ENCODE measurements around the gene THSD7B.
"Not testable (repeated sequence)": the region's sequence is repeated elsewhere in the genome, so short reads cannot be mapped to it uniquely, and the experiment has no call there.

THSD7B gene

GRCh38 chr2:137607722-137608318, 842.5 kb downstream of the THSD7B start:
- no peak for DNase-seq

- DNase-seq: no peak
Observed at GRCh38 chr2:137638932-137639331, 873.6 kb downstream of the THSD7B start.

- DNase-seq: no peak
Observed at GRCh38 chr2:137644731-137645130, 879.4 kb downstream of the THSD7B start.

GRCh38 chr2:137654046-137654445, 888.7 kb downstream of the THSD7B start:
- DNase-seq: no peak

GRCh38 chr2:137655814-137656213, 890.5 kb downstream of the THSD7B start:
- DNase-seq: no peak

GRCh38 chr2:137658433-137658832, 893.1 kb downstream of the THSD7B start:
- DNase-seq: no peak

- no peak for DNase-seq
Observed at GRCh38 chr2:137659616-137660015, 894.3 kb downstream of the THSD7B start.

GRCh38 chr2:137670111-137670510, 904.8 kb downstream of the THSD7B start:
- DNase-seq: no peak

- no peak for DNase-seq
Observed at GRCh38 chr2:137672989-137673552, 907.7 kb downstream of the THSD7B start.

- no peak for DNase-seq
Observed at GRCh38 chr2:137674991-137675390, 909.6 kb downstream of the THSD7B start.

GRCh38 chr2:137675584-137676327, 910.4 kb downstream of the THSD7B start:
- no peak for DNase-seq

GRCh38 chr2:137676346-137676745, 911.0 kb downstream of the THSD7B start:
- DNase-seq: no peak

- no peak for DNase-seq
Observed at GRCh38 chr2:137677466-137677865, 912.1 kb downstream of the THSD7B start.

GRCh38 chr2:137689549-137689948, 924.2 kb downstream of the THSD7B start:
- no peak for DNase-seq

- DNase-seq: no peak
Observed at GRCh38 chr2:137693534-137693933, 928.2 kb downstream of the THSD7B start.

- no peak for DNase-seq
Observed at GRCh38 chr2:137696916-137697315, 931.6 kb downstream of the THSD7B start.

- not testable (repeated sequence) for DNase-seq
Observed at GRCh38 chr2:137700250-137700649, 934.9 kb downstream of the THSD7B start.

- DNase-seq: no peak
Observed at GRCh38 chr2:137700681-137701080, 935.3 kb downstream of the THSD7B start.

GRCh38 chr2:137705296-137705695, 940.0 kb downstream of the THSD7B start:
- DNase-seq: no peak

- no peak for DNase-seq
Observed at GRCh38 chr2:137706786-137707613, 941.7 kb downstream of the THSD7B start.

- DNase-seq: no peak
Observed at GRCh38 chr2:137708311-137708710, 943.0 kb downstream of the THSD7B start.

GRCh38 chr2:137715731-137716191, 950.4 kb downstream of the THSD7B start:
- no peak for DNase-seq

- no peak for DNase-seq
Observed at GRCh38 chr2:137718786-137719185, 953.4 kb downstream of the THSD7B start.

Data from NCI-H1105 (cell line).